ENCODE results near the gene PTPA.
"Not testable (repeated sequence)": the region's sequence is repeated elsewhere in the genome, so short reads cannot be mapped to it uniquely, and the experiment has no call there.

The PTPA gene

GRCh38 chr9:129162497-129163197, 51.4 kb downstream of the PTPA start:
- peaks cover 8% of the 10 kb centered on the region for H3K4me1 ChIP-seq (ENCODE audit: insufficient read depth, low read length)
- H3K36me3 ChIP-seq (ENCODE audit: insufficient read depth, low read length): no peaks in the 10 kb centered on the region
- no peaks in the 10 kb centered on the region for H3K27me3 ChIP-seq (ENCODE audit: insufficient read depth, low read length)
- H3K9ac ChIP-seq (ENCODE audit: low read depth, low read length): no peak overlapping the region
- no peak overlapping the region for H3K27ac ChIP-seq (ENCODE audit: low read depth, low read length)
- 92% methylated on average over 10 of the region's 11 CpGs for WGBS
- H3K4me3 ChIP-seq (ENCODE audit: low read length): no peak overlapping the region
- H3K9me3 ChIP-seq (ENCODE audit: insufficient read depth, low read depth, low read length): no peaks in the 10 kb centered on the region

- H3K36me3 ChIP-seq (ENCODE audit: insufficient read depth, low read length); H3K27me3 ChIP-seq (ENCODE audit: insufficient read depth, low read length); H3K9me3 ChIP-seq (ENCODE audit: insufficient read depth, low read depth, low read length); H3K27ac ChIP-seq (ENCODE audit: low read depth, low read length); H3K9ac ChIP-seq (ENCODE audit: low read depth, low read length); H3K4me3 ChIP-seq (ENCODE audit: low read length): not testable (repeated sequence)
- 84% methylated on average over 5 of the region's 5 CpGs for WGBS
- peaks cover 14% of the 10 kb centered on the region for H3K4me1 ChIP-seq (ENCODE audit: insufficient read depth, low read length)
Measured at GRCh38 chr9:129163198-129163670, 52.0 kb downstream of the PTPA start.

GRCh38 chr9:129163753-129164152, 52.5 kb downstream of the PTPA start:
- no peaks in the 10 kb centered on the region for H3K9me3 ChIP-seq (ENCODE audit: insufficient read depth, low read depth, low read length)
- 91% methylated on average over 10 of the region's 10 CpGs for WGBS
- H3K36me3 ChIP-seq (ENCODE audit: insufficient read depth, low read length): no peaks in the 10 kb centered on the region
- H3K4me1 ChIP-seq (ENCODE audit: insufficient read depth, low read length): peaks cover 15% of the 10 kb centered on the region
- H3K27me3 ChIP-seq (ENCODE audit: insufficient read depth, low read length): no peaks in the 10 kb centered on the region
- no peak overlapping the region for H3K9ac ChIP-seq (ENCODE audit: low read depth, low read length)
- no peak overlapping the region for H3K4me3 ChIP-seq (ENCODE audit: low read length)
- no peak overlapping the region for H3K27ac ChIP-seq (ENCODE audit: low read depth, low read length)

GRCh38 chr9:129164246-129164930, 53.2 kb downstream of the PTPA start:
- Histone ChIP-seq H3K4me3 (ENCODE audit: low read length) (no peak overlapping the region), H3K36me3 (ENCODE audit: insufficient read depth, low read length) (no peaks in the 10 kb centered on the region), H3K4me1 (ENCODE audit: insufficient read depth, low read length) (peaks cover 15% of the 10 kb centered on the region), H3K27ac (ENCODE audit: low read depth, low read length) (no peak overlapping the region), H3K27me3 (ENCODE audit: insufficient read depth, low read length) (no peaks in the 10 kb centered on the region), H3K9ac (ENCODE audit: low read depth, low read length) (no peak overlapping the region), H3K9me3 (ENCODE audit: insufficient read depth, low read depth, low read length) (no peaks in the 10 kb centered on the region)
- 80% methylated on average over 9 of the region's 9 CpGs for WGBS

GRCh38 chr9:129165198-129165597, 54.0 kb downstream of the PTPA start:
- no peaks in the 10 kb centered on the region for H3K27me3 ChIP-seq (ENCODE audit: insufficient read depth, low read length)
- no peak overlapping the region for H3K9ac ChIP-seq (ENCODE audit: low read depth, low read length)
- peaks cover 15% of the 10 kb centered on the region for H3K4me1 ChIP-seq (ENCODE audit: insufficient read depth, low read length)
- H3K9me3 ChIP-seq (ENCODE audit: insufficient read depth, low read depth, low read length): no peaks in the 10 kb centered on the region
- no peak overlapping the region for H3K4me3 ChIP-seq (ENCODE audit: low read length)
- H3K27ac ChIP-seq (ENCODE audit: low read depth, low read length): no peak overlapping the region
- H3K36me3 ChIP-seq (ENCODE audit: insufficient read depth, low read length): no peaks in the 10 kb centered on the region

- H3K4me1 ChIP-seq (ENCODE audit: insufficient read depth, low read length): peaks cover 15% of the 10 kb centered on the region
- 40% methylated on average over 18 of the region's 18 CpGs for WGBS
- H3K9me3 ChIP-seq (ENCODE audit: insufficient read depth, low read depth, low read length): no peaks in the 10 kb centered on the region
- no peaks in the 10 kb centered on the region for H3K36me3 ChIP-seq (ENCODE audit: insufficient read depth, low read length)
- H3K9ac ChIP-seq (ENCODE audit: low read depth, low read length): peak overlapping the region; percentile 29; the same call in 1 of the 2 replicates
- peak overlapping the region; percentile 28; the same call in 1 of the 2 replicates for H3K4me3 ChIP-seq (ENCODE audit: low read length)
- peaks cover under 1% of the 10 kb centered on the region for H3K27me3 ChIP-seq (ENCODE audit: insufficient read depth, low read length)
- peak overlapping the region; percentile 17; the same call in 1 of the 2 replicates for H3K27ac ChIP-seq (ENCODE audit: low read depth, low read length)
Measured at GRCh38 chr9:129166623-129167557, 55.7 kb downstream of the PTPA start.

- 71% methylated on average over 6 of the region's 6 CpGs for WGBS
- Histone ChIP-seq H3K4me3 (ENCODE audit: low read length) (no peak overlapping the region), H3K9ac (ENCODE audit: low read depth, low read length) (no peak overlapping the region), H3K27ac (ENCODE audit: low read depth, low read length) (no peak overlapping the region), H3K9me3 (ENCODE audit: insufficient read depth, low read depth, low read length) (no peaks in the 10 kb centered on the region), H3K36me3 (ENCODE audit: insufficient read depth, low read length) (no peaks in the 10 kb centered on the region), H3K27me3 (ENCODE audit: insufficient read depth, low read length) (peaks cover 25% of the 10 kb centered on the region), H3K4me1 (ENCODE audit: insufficient read depth, low read length) (peaks cover 22% of the 10 kb centered on the region)
Measured at GRCh38 chr9:129170229-129170628, 59.0 kb downstream of the PTPA start.

GRCh38 chr9:129171993-129172751, 61.0 kb downstream of the PTPA start:
- peaks cover 40% of the 10 kb centered on the region for H3K27me3 ChIP-seq (ENCODE audit: insufficient read depth, low read length)
- H3K4me1 ChIP-seq (ENCODE audit: insufficient read depth, low read length): peaks cover 16% of the 10 kb centered on the region; the same call in 1 of the 2 replicates

GRCh38 chr9:129172816-129173215, 61.6 kb downstream of the PTPA start:
- H3K9ac ChIP-seq (ENCODE audit: low read depth, low read length): no peak overlapping the region
- peaks cover 44% of the 10 kb centered on the region for H3K27me3 ChIP-seq (ENCODE audit: insufficient read depth, low read length)
- H3K27ac ChIP-seq (ENCODE audit: low read depth, low read length): no peak overlapping the region
- no peaks in the 10 kb centered on the region for H3K36me3 ChIP-seq (ENCODE audit: insufficient read depth, low read length)
- no peaks in the 10 kb centered on the region for H3K9me3 ChIP-seq (ENCODE audit: insufficient read depth, low read depth, low read length)
- peaks cover 11% of the 10 kb centered on the region; the same call in 1 of the 2 replicates for H3K4me1 ChIP-seq (ENCODE audit: insufficient read depth, low read length)
- H3K4me3 ChIP-seq (ENCODE audit: low read length): no peak overlapping the region
- 53% methylated on average over 5 of the region's 5 CpGs for WGBS

More at GRCh38 chr9:129171993-129172751, 61.0 kb downstream of the PTPA start:
- Histone ChIP-seq H3K4me3 (ENCODE audit: low read length) (no peak overlapping the region), H3K27ac (ENCODE audit: low read depth, low read length) (no peak overlapping the region), H3K9ac (ENCODE audit: low read depth, low read length) (no peak overlapping the region), H3K9me3 (ENCODE audit: insufficient read depth, low read depth, low read length) (no peaks in the 10 kb centered on the region), H3K36me3 (ENCODE audit: insufficient read depth, low read length) (no peaks in the 10 kb centered on the region)
- WGBS: 84% methylated on average over 7 of the region's 7 CpGs

GRCh38 chr9:129173296-129174101, 62.3 kb downstream of the PTPA start:
- H3K27me3 ChIP-seq (ENCODE audit: insufficient read depth, low read length): peaks cover 48% of the 10 kb centered on the region
- H3K4me3 ChIP-seq (ENCODE audit: low read length): peak overlapping the region; percentile 65
- WGBS: 28% methylated on average over 29 of the region's 29 CpGs
- H3K9me3 ChIP-seq (ENCODE audit: insufficient read depth, low read depth, low read length): no peaks in the 10 kb centered on the region
- H3K27ac ChIP-seq (ENCODE audit: low read depth, low read length): no peak overlapping the region
- H3K9ac ChIP-seq (ENCODE audit: low read depth, low read length): no peak overlapping the region
- no peaks in the 10 kb centered on the region for H3K36me3 ChIP-seq (ENCODE audit: insufficient read depth, low read length)
- H3K4me1 ChIP-seq (ENCODE audit: insufficient read depth, low read length): peaks cover 7% of the 10 kb centered on the region; the same call in 1 of the 2 replicates
